BJ (cell line): ENCODE measurements around the gene BCL7C. TPM values are rescaled to one million over a fixed set of nuclear protein-coding genes. Genes with fewer than 3 reads are reported as not detected.

Source experiments
- CTCF ChIA-PET: fragments of 350-600 bp; formaldehyde crosslinking; extraction: SDS; loops from one replicate; lab custom pipeline; 2021; ENCODE audit warnings: antibody characterized with exemption, inconsistent platforms; lab: Yijun Ruan, JAX
- POLR2A ChIA-PET: fragments of 300-600 bp; sonication (Branson Sonifier 250); formaldehyde crosslinking; extraction: SDS; loops from one replicate; lab custom pipeline; 2021; ENCODE audit warnings: antibody characterized with exemption; lab: Charles Lee
- DNase-seq: peaks from one replicate; pipeline ENCODE4 v3.0.0-alpha.2; 2011; ENCODE audit warnings: low read depth
- H3K27me3 ChIP-seq: 2 replicates; pipeline ENCODE4 v1.6.0; 2011; ENCODE audit warnings: low read length; ENCODE audit not compliant: control insufficient read depth, insufficient read depth
- H3K36me3 ChIP-seq: 2 replicates; pipeline ENCODE4 v1.5.1; 2011; ENCODE audit warnings: low read length; ENCODE audit not compliant: control insufficient read depth, insufficient read depth
- H3K4me3 ChIP-seq: 2 replicates; pipeline ENCODE4 v1.5.1; 2011; ENCODE audit warnings: low read depth, mild to moderate bottlenecking, control low read depth, low read length
- polyA plus RNA-seq: library from polyadenylated mRNA; depleted of rRNA; stranded (reverse); fragments of >200 nt; gene quantifications from 2 replicates; pipeline ENCODE4 v1.2.3, GENCODE V29; 2011
- TF ChIP-seq, protein P1 (sequence below): IDR thresholded peaks from 2 replicates; pipeline ENCODE4 v1.5.1; 2011; ENCODE audit warnings: low read depth, mild to moderate bottlenecking, control low read depth, inconsistent platforms, low read length, moderate library complexity; ENCODE audit not compliant: insufficient read depth

Gene BCL7C
- polyA plus RNA-seq, 1 experiment = 27.4 TPM

DNA sequence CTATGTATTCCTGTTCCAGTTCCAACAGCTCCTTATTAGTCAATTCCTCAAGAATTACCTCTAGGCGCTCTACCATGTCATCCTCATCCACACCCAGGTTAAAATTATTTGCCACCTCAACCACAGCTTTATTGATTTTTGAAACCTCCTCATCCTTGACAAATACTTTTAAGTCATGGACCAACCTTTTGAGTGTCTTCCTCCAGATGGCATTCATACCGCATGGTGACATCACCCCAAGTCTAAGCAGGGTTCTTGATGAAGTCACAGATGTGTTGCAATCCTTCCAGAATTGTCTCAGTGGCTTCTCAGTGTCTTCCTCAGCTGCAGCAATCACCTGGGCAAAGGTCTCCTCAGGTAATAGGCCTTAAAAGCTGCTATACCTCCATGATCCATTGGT lies 40.1 kb downstream of the BCL7C start:
- TF ChIP-seq, protein P1, sequence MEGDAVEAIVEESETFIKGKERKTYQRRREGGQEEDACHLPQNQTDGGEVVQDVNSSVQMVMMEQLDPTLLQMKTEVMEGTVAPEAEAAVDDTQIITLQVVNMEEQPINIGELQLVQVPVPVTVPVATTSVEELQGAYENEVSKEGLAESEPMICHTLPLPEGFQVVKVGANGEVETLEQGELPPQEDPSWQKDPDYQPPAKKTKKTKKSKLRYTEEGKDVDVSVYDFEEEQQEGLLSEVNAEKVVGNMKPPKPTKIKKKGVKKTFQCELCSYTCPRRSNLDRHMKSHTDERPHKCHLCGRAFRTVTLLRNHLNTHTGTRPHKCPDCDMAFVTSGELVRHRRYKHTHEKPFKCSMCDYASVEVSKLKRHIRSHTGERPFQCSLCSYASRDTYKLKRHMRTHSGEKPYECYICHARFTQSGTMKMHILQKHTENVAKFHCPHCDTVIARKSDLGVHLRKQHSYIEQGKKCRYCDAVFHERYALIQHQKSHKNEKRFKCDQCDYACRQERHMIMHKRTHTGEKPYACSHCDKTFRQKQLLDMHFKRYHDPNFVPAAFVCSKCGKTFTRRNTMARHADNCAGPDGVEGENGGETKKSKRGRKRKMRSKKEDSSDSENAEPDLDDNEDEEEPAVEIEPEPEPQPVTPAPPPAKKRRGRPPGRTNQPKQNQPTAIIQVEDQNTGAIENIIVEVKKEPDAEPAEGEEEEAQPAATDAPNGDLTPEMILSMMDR = no peak
- no peak for DNase-seq
- H3K27me3 ChIP-seq = no peaks in the 10 kb centered on the region
- POLR2A ChIA-PET = no interaction called here
- no peak overlapping the region for H3K4me3 ChIP-seq
- H3K36me3 ChIP-seq = no peaks in the 10 kb centered on the region
- CTCF ChIA-PET = interaction anchor here (1.0 to 6.9 kb wide), 3 partner anchors 9 to 49 kb away, joined by 3 to 52 read pairs (median 4); no protein-coding TSS in a partner anchor

DNA sequence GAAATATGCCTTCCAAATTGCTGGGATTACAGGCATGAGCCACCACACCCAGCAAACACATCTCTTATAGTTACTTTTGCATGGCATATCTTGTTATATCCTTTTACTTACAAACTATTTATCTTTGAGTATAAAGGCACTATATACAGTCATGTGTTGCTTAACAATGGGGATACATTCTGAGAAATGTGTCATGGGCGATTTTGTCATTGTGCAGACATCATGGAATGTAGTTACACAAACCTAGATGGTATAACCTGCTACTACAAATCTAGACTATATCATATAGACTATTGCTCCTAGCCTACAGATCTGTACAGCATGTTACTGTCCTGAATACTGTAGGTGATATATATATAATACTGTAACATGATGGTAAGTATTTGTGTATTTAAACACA lies 43.6 kb downstream of the BCL7C start:
- TF ChIP-seq, protein P1 = no peak
- Histone ChIP-seq H3K27me3 (no peaks in the 10 kb centered on the region), H3K36me3 (no peaks in the 10 kb centered on the region), H3K4me3 (no peak overlapping the region)
- no peak for DNase-seq
- ChIA-PET POLR2A (no interaction called here), CTCF (no interaction called here)

DNA sequence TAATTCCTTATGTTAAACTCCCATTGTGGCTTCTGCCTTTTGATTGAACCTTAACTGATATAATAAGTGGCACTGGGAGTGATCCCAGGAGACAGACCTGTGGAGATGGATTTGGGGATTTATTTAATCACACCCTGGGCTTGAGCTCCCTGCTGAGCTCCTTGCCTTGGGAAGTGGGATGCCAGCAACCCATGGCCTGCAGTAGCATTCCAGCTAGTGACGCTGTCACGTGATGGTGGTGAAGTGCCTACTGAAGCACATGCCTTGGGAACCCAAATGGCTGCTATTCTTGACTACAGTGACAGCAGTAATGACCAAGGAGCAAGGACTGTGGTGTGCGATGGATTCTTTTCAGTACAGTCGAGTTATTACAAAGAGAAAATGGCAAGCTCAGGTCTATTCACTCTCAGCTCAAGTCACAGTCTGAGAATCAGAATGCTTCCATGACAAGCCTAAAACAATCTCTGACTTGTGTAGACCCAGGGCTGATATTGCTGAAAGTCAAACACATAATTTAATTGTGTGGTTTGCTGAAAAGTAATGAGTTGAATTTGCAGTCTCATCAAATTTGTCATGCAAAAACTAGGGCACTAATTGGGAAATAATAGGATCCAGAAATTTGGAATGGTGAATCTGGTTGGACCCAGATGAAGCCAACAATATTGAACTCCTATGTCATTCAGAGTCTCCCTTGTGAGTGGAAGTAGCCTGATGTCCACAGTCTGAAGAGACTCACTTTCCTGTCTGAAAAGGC lies 47.1 kb downstream of the BCL7C start:
- TF ChIP-seq, protein P1 = no peak
- ChIA-PET CTCF (interaction anchor here (2.1 to 3.7 kb wide), 4 partner anchors 21 to 95 kb away, joined by 13 to 55 read pairs (median 22); partner anchors contain the start of gene CTF1), POLR2A (no interaction called here)
- no peak for DNase-seq
- no peaks in the 10 kb centered on the region for H3K36me3 ChIP-seq
- H3K27me3 ChIP-seq = no peaks in the 10 kb centered on the region
- H3K4me3 ChIP-seq = no peak overlapping the region

- peak; percentile 30 for DNase-seq
- no peaks in the 10 kb centered on the region for H3K27me3 ChIP-seq
- ChIA-PET POLR2A (interaction anchor here (0.5 kb wide), 1 partner anchor 89 kb away, joined by 5 read pairs; no protein-coding TSS in a partner anchor), CTCF (interaction anchor here (0.7 to 3.7 kb wide), 35 partner anchors 9 to 1324 kb away, joined by 3 to 55 read pairs (median 4); partner anchors contain the start of gene CTF1)
- no peaks in the 10 kb centered on the region for H3K36me3 ChIP-seq
- TF ChIP-seq, protein P1 = peak; percentile 91
- no peak overlapping the region for H3K4me3 ChIP-seq
These were observed 49.0 kb downstream of the BCL7C start for GRCh38 chr16:30844671-30845449.

DNA sequence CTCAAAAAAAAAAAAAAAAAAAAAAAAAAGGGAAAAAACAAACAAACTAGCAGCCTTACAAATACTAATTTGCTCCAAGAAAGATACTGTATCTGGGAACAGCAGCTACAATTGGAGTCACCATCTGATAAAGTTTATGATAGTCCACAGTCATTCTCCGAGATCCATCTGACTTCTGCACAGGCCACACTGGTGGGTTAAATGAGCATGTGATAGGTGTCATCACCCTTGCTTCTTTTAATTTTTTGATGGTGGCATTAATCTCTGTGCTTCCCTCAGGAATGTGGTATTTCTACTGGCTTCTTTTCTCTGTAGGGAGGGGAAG lies 49.6 kb downstream of the BCL7C start:
- TF ChIP-seq, protein P1 = no peak
- CTCF ChIA-PET = interaction anchor here (0.9 to 3.7 kb wide), 29 partner anchors 8 to 148 kb away, joined by 3 to 55 read pairs (median 5); no protein-coding TSS in a partner anchor

More for the DNA sequence above, 49.6 kb downstream of the BCL7C start:
- Histone ChIP-seq H3K36me3 (no peaks in the 10 kb centered on the region), H3K4me3 (no peak overlapping the region), H3K27me3 (no peaks in the 10 kb centered on the region)
- POLR2A ChIA-PET = no interaction called here
- no peak for DNase-seq
